Measurements from ENCODE around the gene TMEM156.

Gene TMEM156, protein sequence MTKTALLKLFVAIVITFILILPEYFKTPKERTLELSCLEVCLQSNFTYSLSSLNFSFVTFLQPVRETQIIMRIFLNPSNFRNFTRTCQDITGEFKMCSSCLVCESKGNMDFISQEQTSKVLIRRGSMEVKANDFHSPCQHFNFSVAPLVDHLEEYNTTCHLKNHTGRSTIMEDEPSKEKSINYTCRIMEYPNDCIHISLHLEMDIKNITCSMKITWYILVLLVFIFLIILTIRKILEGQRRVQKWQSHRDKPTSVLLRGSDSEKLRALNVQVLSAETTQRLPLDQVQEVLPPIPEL

DNA sequence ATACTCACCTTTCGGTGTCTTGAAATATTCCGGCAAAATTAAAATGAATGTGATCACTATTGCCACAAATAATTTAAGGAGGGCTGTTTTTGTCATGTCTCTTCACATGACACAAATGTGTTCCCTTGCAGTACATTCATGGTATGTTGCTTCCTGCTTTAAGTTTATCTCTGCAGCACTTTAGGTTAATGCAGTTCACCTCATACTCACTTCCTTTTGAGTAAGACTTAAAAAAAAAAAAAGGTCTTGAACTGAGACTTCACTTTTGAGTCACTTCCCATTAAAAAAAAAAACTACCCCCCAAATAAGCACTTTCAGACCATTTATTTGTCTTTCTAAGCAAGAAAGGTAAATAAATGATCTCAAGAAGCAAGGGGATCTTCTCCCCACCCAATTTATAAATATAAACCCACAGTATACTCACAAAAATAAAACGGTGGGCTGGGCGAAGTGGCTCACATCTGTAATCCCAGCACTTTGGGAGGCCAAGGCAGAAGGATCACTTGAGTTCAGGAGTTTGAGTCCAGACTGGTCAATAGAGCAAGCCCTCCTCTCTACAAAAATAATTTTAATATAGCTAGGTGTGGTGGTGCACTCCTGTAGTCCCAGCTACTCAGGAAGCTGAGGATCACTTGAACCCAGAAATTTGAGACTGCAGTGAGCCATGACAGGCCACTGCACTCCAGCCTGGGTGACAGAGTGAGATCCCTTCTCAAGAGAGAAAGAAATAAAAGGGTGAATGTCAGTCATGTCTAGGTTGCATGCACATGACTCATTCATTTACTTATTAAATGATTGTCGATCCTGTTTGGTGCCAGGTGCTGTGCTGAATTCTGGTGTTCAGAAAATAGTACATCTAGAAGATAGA lies at the start of gene TMEM156:
TSS of gene TMEM156 (minus strand) at position 192 of the 868 bp plus-strand sequence. CDS start at position 96, 96 bp downstream.
- no peak for DNase-seq (ENCODE audit: low spot score)

DNA sequence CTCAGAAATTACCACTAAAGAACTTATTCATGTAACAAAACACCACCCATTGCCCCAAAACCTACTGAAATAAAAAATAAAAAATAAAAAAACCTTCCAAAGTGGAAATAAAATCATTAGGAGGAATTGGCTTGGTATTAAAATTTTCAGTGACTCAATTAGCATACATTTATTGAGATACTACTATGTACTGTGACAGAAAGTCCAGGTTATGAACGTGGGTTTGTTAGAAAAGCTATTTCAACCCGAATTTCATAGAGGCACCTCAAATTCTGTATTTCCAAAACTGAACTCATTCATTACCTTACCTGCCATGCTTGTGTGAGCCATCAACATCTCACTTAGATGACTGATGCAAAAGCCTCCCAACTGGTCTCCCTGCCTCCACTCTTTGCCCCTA lies 46.6 kb upstream of the TMEM156 start:
- DNase-seq (ENCODE audit: low spot score): no peak

DNA sequence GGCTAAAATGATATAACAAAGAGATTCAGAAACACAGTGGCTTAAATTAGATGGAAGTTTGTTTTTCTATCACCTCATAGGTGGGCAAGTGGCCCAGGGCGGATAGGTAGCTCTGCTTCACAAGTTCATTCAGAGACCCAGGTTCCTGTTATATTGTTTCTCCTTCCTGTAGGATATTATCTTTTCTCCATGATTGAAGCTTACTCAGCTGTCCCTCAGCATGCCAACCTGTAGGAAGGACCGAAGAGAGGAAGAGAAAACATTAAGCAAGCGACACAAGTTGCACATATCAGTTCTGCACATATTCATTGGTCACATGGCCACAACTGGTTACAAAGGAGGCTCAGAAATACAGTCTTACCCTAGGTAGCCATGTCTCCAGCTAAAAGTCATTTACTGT lies 36.7 kb upstream of the TMEM156 start:
- DNase-seq (ENCODE audit: low spot score): no peak

DNA sequence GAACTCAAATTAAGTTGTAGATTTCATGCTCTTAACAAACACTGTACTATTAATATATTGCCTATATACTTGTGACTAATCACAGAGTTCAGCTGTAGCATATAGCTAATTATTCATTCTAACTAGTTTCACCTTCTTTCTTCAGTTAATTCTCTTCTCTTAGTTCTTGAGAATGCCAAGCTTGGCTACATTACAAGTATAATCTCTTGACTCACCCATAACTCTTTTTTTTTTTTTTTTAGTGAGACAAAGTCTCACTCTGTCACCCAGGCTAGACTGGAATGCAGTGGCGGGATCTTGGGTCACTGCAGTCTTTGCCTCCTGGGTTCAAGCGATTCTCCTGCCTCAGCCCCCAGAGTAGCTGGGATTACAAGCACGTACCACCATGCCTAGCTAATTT lies 35.2 kb upstream of the TMEM156 start:
- DNase-seq (ENCODE audit: low spot score): no peak

DNA sequence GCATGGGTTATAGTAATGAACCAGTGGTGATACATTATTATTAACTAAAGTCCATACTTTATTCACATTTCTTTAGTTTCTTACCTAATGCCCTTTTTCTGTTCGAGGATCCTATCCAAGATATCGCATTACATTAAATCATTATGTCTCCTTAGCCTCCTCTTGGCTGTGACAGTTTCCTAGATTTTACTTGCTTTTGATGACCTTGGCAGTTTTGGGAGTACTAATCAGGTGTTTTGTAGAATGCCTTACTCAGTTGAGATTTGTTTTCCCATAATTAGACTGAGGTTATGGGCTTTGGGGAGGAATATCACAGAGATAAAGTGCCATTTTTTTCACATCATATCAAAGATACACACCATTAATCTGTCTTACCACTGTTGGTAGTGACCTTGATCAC lies 34.8 kb upstream of the TMEM156 start:
- no peak for DNase-seq (ENCODE audit: low spot score)

DNA sequence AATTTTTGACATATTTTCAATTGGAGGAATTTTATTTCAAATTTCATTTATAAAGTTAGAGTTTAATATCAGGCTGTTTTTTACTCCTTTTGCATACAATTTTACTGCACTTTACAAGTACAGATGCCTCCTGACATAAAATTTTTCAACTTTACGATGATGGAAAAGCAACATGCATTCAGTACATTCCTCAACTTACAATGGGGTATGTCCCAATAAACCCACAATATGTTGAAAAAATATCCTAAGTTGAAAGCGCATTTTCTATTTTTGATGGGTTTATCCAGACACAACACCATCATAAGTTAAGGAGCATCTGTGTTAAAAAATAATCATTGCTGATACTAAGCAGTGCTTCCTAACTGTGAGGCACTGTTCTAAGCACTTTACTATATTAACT lies 34.2 kb upstream of the TMEM156 start:
- DNase-seq (ENCODE audit: low spot score): no peak

DNA sequence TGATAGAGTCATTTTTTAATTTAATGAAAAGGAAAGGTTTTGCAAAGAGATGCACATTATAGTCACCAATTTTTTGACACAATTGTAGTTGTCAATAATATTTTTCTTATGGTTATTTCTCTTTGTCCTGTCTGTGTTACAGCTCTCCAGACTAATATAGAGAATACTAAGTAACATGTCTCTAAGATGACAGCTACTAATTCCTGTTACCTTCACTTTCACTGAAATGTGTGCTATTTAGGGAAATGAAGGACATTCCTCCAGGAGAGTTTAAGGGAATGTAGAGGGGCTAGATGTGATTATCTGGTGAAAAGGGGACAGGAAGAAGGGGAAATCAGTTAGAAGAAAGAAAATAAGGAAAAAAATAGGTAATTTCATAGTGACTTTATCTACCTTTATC lies 31.2 kb upstream of the TMEM156 start:
- no peak for DNase-seq (ENCODE audit: low spot score)

DNA sequence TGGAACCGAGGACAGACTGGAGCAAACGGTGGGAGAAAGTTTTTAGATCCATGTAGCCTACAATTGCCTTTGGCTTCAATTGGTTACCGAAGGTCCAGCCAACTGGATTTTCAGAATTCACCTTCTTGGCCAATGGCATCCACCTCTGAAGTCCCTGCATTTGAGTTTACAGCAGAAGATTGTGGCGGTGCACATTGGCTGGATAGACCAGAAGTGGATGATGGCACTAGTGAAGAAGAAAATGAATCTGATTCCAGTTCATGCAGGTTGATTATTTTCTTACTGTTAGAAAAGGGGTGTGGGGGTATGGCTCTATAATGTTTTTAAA lies 30.5 kb upstream of the TMEM156 start:
- DNase-seq (ENCODE audit: low spot score): peak; percentile 38

DNA sequence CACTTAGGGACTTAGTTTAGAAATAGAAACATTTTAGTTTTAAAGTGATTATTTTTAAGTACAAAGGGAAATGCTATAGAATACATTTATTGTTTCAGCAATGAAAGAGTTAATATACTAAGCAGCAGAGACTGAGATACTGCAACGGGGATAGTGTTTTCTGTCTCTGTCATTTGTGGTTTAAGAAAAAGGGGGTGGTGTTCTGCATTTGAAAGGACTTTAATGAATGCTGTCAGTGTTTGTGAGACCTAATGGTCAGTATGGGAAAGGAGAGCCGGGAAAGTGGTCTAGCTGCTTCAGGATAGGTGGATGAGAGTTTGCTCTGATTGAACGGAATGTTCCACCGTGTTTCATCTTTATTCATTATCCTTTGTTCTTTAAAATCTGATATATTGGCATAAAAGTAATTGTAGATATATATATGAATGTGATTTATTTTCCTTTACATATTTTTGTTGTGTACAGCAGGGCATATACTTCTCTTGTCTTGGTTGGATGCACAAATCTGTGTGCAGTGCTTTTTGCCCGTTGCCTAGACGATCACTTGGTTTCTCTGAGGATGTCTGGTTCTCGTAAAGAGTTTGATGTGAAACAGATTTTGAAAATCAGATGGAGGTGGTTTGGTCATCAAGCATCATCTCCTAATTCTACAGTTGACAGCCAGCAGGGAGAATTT lies 30.0 kb upstream of the TMEM156 start, which contains the start of gene KLHL5:
TSS of gene KLHL5 (plus strand) at position 139 of the 676 bp plus-strand sequence. CDS start at position 560, 421 bp downstream.
- DNase-seq (ENCODE audit: low spot score): peak; percentile 47

DNA sequence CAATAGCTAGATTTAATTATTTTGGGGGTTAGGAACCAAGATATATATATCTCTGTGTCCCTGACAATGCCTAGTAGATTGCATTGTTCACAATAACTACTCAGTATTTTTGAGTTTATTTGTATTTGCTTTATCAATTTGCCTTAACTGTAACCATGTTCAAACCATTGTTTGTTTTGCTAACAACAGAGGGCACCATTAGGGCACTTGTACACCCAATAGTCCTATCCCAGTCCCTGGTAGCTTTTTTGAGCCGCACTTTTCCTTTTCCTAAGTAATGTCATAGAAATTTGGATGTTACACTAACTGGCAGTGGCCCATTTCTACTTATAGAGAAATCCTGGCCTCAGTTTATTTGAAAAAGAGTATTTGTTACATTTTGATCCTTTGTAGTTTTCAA lies 29.2 kb upstream of the TMEM156 start:
- no peak for DNase-seq (ENCODE audit: low spot score)

DNA sequence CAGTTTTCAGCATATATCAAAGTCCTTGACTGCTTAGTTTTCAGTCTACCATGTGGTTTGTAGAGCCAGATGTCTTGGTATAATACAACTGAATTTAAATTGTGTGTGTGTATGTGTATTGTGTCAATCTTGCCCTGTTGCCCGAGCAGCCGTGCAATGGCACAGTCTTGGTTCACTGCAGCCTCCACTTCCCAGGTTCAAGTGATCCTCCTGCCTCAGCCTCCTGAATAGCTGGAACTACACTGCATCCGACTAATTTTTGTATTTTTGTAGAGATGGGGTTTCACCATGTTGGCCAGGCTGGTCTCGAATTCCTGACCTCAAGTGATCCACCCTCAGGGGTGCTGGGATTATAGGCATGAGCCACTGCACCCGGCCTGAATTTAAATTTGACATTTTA lies 23.8 kb upstream of the TMEM156 start:
- no peak for DNase-seq (ENCODE audit: low spot score)

DNA sequence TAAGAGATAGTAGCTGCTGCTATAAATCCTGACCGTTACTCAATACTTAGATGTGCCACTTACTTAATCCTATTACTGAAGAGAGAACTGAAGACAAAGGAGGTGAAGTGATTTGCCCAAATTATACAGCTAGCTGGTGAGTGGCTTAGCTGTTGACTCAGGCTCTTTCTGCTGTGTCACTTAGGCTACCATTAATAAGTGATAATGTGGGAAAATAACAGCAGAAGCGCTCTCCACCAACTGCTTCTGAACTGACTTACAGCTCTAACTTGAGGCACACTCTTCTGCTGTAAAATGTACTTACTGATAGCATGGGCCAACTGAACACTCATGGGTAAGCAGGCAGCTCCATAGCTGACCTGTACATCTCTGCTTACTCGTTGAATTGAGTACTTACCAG lies 22.3 kb upstream of the TMEM156 start:
- no peak for DNase-seq (ENCODE audit: low spot score)

DNA sequence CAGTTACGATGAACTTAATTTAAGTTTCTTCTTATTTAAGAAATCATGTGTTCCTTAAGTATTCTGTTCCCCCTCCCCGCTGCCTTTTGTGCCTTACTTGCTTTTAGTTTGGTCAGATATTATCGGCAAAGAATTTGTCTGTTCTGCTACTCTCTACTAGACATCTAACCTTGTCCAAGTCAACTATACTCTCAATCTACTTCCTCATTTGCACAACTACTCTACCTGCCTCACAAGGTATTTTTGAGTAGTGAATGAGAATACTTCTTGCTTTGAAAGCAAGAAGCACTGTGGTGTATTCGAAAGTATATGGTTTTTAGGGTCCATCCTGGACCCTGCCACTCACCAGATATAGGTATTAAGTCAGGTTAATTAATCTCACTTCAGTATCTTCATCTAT lies 21.8 kb upstream of the TMEM156 start:
- no peak for DNase-seq (ENCODE audit: low spot score)

DNA sequence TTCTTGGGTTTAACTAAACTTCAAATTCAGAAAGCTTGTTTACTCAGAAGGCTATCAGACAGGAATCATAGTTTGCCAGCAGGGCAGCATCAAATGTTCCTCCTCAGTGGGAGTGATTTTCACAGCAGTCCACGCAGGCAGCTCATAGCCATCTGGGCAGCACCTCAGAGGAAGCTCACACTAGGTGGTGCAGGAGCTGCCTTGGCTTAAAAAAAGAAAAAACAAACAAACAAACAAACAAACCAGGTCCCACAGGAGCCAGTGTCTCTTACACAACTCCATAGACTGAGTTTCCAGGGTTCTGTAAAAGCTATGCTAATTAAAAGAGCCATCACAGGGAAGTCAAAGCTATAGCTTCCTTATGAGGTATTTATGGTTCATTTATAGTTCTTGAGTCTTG lies 19.3 kb upstream of the TMEM156 start:
- DNase-seq (ENCODE audit: low spot score): no peak

DNA sequence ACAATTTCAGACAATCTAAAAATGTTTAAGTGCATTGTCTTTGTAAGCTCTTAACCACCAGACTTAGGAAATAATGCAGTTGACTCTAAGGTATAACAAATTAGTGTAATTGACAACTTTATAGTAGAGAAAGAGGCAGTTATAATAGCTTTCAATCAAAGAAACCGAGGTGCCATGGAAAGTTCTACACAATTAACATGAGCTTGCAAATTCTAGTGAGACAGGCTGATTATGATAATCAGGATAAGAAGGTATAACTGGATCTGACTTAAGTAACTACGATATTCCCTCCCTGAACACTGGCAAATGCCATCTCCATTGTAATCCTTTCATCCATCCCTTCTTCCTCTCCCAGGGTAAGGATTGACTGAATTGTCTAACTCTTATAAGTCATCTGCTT lies 18.4 kb upstream of the TMEM156 start:
- no peak for DNase-seq (ENCODE audit: low spot score)

DNA sequence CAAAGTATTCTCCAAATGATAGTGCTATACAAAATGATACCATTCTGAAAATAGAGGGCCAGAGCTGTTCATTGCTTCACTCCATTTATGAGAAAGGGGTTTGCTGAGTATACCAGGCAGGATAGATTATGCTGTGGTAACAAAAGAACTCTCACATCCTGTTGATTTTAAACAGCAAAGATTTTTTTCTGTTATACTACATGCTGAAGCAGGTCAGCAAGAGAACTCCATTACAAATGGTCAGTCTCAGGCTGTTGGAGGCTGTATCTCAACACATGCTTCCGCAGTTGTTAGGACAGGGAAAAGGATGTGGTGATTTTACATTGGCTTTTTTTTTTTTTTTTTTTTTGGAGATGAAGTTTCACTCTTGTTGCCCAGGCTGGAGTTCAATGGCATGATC lies 16.1 kb upstream of the TMEM156 start:
- DNase-seq (ENCODE audit: low spot score): no peak

DNA sequence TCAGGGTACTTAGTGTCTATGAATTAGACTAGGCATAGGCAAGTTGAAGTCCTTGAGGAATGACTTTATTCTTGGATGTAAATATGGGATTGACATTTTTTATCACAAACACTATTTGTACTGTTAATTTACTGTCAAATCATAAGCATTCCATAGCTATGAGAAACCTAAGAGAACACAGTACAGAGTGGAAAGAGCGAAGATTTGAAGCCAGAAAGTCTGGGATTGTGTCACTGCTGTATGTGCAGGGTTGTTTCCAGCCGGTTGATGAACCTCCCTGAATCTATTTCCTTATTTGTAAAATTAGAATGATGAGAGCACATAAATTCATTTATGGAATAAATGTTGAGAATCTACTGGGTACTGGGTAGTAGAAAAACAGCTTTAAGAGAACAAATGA lies 15.5 kb upstream of the TMEM156 start:
- no peak for DNase-seq (ENCODE audit: low spot score)

DNA sequence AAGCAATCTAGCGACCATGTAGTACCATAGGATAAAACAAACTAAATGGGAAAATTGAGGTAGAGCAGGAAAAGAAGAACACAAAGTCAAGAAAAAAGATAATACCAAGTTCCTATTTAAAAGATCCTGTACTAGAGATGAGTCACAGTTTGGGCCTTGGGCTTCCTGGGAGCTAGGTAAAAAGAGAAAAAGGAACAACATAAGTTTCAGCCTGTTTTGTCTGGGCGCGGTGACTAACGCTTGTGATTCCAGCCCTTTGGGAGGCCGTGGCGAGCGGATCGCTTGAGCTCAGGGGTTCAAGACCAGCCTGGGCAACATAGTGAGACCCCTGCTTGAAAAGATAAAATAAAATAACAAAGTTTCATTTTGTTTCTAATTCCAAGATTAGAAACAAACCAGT lies 14.0 kb upstream of the TMEM156 start:
- DNase-seq (ENCODE audit: low spot score): no peak

DNA sequence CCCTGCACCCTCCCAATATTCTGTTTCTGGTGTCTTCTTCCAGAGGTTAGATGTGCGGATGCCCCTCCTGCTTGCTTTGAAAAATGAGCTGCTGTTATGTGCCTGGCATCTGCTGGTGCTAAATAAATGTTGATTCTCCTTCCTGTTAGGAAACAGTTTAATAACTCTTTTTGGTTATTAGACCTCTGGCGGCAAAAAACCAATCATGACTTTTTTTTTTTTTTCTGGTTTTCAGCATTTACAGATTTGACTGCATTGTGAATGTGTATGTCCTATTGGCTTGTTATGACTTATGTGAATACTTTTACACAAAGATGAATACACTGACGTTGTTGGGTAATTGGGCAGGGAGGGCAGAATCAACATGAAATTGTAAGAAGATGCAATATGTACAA lies 13.6 kb upstream of the TMEM156 start:
- DNase-seq (ENCODE audit: low spot score): no peak

DNA sequence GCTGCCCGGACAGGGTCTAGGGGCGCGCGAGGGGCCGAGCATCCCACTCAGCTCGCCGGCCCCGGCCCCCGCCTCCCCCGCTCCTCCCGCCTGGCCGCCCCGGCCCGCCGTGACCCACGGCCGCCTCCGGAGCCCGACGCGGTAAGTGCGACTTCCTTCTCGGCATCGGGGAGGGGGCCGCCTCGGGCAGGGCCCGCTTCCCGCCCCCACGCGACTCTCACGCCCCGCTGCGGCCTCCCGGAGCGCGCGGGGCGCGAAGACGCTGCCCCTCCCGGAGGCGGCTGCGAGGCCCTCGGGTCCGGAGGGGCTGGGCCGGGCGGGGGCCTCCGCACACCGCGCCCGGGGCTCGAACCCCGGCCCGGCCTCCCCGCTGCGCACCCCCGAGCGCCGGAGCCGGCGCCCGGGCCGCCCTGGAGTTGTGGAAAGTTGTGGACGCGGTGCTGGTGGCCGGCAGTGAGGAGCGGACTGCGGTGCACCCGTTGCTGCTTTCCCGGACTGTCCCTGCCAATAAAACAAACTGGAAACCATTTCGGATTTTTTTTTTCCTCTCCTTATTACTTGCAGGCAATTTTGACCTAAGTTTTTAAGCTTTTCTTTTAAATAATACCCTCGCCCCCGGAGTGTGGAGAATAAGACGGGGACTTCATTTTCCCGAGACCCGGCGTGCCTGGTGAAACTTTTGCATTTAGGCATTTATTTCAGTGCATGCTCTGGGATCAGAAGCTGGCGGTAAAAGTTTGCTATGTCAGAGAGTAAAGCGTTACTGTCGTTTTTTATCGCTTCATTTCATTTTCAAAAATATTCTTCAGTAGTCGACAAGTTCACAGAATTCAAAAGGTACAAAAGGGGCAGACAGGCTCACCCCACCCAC lies 13.0 kb upstream of the TMEM156 start:
- no peak for DNase-seq (ENCODE audit: low spot score)

DNA sequence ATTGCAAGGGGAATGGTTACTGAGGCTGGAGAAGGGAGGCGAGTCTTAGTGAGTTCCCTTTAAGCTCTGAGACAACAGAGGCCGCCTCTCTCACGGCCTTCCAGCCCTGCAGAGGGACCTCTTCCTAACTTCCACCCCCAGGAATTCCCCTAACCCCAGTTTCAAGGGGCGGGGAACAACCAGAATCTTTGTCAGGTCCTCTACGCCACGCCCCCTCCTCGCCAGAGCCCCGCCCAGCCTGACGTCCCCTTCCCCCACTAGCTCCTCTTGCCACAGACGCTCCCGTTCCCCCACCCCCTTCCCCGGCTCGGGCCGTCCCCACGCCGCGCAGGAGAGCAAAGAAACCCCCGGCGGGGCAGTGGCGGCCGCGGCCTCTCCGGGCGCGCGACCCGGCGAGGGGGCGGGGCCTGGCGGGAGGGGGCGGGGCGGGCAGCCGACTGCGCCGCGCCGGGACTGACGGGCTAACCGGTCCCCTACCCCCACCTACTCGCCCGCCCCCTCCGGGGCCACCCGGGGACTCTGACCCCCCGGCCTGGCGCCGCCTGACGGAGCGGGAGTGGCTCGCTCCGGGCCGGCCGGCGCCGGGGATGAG lies 12.3 kb upstream of the TMEM156 start:
- peak; percentile 94 for DNase-seq (ENCODE audit: low spot score)

All from Ammon's horn (tissue), 1 donor.